GM15510 (cell line): ENCODE measurements around the gene MIX23.

Source experiments
- POLR2A ChIP-seq: IDR thresholded peaks from 3 replicates; pipeline ENCODE4 v1.6.1; 2011; ENCODE audit warnings: borderline replicate concordance; ENCODE audit not compliant: insufficient read length; ENCODE audit errors: extremely low read depth

MIX23 gene

GRCh38 chr3:122324871-122325323 lies 58.1 kb downstream of the MIX23 start, which contains the start of gene CSTA:
TSS of gene CSTA (plus strand) at chr3:122325248. CDS start at chr3:122325293, 45 bp downstream.
- no peak for TF ChIP-seq POLR2A

GRCh38 chr3:122322095-122323075 lies 60.6 kb downstream of the MIX23 start:
- no peak for TF ChIP-seq POLR2A

- no peak for TF ChIP-seq POLR2A
Observed at GRCh38 chr3:122318620-122319019, 64.4 kb downstream of the MIX23 start.

- TF ChIP-seq POLR2A = no peak
Observed at GRCh38 chr3:122316368-122316767, 66.7 kb downstream of the MIX23 start.

DNA sequence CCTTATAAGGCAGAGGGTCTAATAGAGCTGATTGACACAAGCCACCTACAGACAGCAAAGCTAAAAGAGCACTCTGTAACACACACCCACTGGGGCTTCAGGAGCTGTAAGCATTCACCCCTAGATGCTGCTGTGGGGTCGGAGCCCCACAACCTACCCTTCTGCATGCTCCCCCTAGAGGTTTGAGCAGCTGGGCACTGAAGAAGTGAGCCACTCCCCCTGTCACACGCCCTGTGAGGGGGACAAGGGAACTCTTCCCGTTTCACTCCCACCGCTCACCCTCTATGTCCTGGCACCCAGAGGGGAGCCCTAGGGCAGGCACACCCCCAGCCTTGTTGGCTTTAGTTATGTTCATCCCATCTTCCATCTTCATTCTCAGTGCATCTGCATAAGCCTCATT lies 67.4 kb downstream of the MIX23 start:
- TF ChIP-seq POLR2A = no peak

GRCh38 chr3:122314228-122314876 lies 68.7 kb downstream of the MIX23 start:
- TF ChIP-seq POLR2A = no peak

DNA sequence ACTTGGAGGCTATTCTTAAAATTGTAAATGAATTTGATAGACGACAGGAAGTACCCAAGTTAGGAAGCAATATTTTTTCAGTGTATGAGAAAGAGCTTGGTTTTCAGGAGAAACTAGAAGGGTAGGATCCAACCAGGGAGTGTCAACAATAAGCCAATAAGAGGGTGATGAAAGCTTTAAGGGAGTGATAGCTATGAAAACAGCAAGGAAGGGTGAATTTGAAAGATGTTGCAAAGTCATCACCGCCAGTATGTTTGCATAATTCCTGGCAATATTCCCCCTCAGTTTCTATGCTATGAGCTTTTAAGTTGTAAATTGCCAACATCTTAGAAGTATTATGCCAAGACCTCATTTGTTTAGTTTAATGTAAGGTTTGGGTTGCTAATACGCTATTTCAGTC lies 69.8 kb downstream of the MIX23 start:
- no peak for TF ChIP-seq POLR2A

DNA sequence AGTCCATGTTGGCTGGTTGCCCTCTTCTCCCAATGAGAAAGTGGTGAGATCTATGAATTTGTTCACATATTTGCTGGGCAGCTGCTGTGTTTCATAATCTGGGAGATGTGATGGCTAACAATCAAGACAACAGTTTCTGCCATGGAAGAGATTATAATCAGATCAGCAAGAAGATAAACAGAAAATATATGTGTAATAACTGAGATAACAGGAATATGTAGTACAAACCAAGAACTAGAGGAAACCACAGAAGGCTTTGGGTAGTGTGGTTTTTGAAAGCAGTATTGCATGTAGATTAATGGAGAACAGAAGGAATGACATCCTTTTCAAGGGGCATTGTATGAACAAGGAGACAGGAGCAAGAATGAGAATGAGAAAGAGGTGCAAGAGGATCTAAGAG lies 70.2 kb downstream of the MIX23 start:
- no peak for TF ChIP-seq POLR2A

GRCh38 chr3:122310361-122310760 lies 72.7 kb downstream of the MIX23 start:
- TF ChIP-seq POLR2A = no peak
